ENCODE data around the gene NSMF.

The NSMF gene

DNA sequence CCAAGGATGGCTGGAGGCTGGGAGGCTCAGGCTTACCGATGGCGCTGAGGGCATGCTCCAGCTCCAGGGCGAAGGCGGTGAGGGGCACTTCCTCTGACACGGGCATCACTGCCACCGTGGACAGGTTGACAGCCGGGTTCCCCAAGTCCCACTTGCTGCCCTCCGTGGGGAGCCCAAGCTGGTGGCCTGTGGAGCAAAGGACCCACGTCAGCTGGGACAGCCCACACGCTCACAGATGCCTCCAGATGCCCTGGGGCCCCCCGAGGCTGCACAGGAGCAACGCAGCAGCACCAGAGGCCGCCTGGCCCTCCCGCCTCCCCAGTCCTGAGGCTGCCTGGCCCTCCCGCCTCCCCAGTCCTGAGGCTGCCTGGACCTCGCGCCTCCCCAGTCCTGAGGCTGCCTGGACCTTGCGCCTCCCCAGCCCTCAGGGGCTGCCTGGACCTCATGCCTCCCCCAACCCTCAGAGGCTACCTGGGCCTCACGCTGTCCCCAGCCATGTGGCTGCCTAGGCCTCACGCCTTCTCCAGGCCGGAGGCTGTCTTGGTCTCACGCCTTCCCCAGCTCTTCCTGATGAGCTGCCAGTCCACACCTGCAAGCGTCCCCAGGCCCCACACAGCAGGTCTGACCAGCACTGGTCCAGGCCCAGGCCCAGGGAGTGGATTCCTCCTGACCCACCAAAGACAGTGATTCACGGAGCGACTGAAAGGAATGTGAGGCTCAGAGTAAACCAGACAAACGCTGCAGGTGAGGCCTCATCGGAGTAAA lies 25.6 kb upstream of the NSMF start:
- DNase-seq, result no peak
- Histone ChIP-seq H3K36me3 (replicated peaks) (no peaks in the 10 kb centered on the region), H3K4me3 (ENCODE audit: low read depth, low read length) (no peak overlapping the region), H3K27me3 (replicated peaks) (no peaks in the 10 kb centered on the region), H3K27ac (no peak overlapping the region)
- in situ Hi-C loops (cut with HindIII; ENCODE audit: low pct_ligation_motif_present, low sequenced_read_pairs), result no loop called here
- TF ChIP-seq, protein P1, sequence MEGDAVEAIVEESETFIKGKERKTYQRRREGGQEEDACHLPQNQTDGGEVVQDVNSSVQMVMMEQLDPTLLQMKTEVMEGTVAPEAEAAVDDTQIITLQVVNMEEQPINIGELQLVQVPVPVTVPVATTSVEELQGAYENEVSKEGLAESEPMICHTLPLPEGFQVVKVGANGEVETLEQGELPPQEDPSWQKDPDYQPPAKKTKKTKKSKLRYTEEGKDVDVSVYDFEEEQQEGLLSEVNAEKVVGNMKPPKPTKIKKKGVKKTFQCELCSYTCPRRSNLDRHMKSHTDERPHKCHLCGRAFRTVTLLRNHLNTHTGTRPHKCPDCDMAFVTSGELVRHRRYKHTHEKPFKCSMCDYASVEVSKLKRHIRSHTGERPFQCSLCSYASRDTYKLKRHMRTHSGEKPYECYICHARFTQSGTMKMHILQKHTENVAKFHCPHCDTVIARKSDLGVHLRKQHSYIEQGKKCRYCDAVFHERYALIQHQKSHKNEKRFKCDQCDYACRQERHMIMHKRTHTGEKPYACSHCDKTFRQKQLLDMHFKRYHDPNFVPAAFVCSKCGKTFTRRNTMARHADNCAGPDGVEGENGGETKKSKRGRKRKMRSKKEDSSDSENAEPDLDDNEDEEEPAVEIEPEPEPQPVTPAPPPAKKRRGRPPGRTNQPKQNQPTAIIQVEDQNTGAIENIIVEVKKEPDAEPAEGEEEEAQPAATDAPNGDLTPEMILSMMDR (IDR thresholded peaks at IDR 0.05; ENCODE audit: low read depth, low read length, missing control alignments), result no peak

DNA sequence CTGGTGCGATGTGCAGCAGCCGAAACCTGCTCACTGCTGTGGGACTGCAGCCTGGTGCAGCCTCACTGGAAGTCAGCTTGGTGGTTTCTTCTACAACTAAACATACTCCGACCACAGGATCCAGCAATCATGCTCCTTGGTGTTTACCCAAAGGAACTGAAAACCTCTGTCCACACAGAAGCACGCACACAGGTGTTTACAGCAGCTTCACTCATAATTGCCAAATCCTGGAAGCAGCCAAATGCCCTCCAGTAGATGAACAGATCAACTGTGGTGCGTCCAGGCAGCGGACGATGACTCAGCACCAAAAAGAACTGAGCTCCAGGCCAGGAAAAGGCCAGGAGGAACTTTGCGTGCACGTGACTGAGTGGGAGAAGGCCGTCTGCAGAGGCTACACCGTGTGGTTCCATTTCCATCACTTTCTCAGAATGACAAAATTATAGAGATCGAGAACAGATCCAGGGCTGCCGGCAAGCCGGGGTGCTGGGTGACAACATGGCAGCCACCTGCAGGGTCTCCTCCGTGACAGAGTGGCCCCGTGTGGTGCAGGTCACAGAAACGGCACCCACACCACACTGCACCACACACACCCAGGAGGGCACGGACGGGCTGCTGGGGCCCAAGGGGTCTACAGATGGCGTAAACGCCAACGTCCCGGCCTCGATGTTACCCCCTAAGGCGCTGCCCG lies 23.1 kb upstream of the NSMF start:
- H3K27me3 ChIP-seq (replicated peaks), result no peaks in the 10 kb centered on the region
- in situ Hi-C loops (cut with HindIII; ENCODE audit: low pct_ligation_motif_present, low sequenced_read_pairs), result no loop called here
- TF ChIP-seq, protein P1 (IDR thresholded peaks at IDR 0.05; ENCODE audit: low read depth, low read length, missing control alignments), result no peak
- no peaks in the 10 kb centered on the region for H3K36me3 ChIP-seq (replicated peaks)
- no peak overlapping the region for H3K4me3 ChIP-seq (ENCODE audit: low read depth, low read length)
- DNase-seq, result peak; percentile 67
- H3K27ac ChIP-seq, result no peak overlapping the region

DNA sequence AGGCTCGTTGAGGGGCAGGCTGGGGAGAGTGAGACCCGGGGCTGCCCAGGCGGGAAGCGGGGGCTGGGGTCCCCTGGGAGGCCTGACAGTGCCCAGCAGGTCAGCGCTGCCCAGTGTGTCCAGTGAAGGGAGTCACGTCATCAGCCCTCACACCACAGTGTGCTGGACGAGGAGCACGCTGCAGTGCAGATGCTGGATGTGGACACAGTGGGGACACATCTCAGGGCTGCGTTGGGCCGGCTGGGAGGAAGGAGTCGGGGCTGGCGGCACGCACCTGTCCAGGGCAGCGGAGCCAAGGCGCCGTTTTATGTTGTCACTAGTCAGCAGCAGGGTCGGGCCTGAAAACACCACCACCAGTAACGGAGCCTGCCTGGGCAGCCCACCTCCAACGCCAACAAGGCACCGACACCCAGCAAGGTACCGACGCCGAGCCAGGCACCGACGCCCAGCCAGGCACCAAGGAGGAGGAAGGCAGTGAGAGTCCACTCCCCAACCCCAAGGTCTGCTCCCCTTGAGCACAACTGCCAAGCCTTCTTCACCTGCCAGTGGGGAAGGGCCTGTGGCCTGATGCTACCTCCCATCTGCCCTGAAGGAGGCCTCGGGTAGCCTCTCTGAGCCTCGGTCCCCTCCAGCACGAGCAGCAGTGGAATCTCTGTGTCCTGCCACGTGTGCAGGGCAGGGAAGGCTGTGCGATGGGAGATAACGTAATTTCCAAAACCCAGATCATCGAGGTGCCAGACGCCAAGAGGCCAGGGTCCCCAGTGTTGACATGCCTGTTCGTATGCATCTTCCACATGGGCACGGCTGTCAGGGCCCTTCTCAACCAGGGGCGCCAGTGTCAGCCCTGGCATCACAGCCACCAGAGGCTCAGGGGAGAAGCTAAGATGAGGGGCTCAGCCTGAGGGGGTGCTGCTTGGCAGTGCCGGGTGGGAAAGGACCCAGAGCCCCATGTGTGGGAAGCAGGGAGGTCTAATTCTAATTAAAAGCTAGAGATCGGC lies 21.9 kb upstream of the NSMF start:
- no peak overlapping the region for H3K4me3 ChIP-seq (ENCODE audit: low read depth, low read length)
- H3K36me3 ChIP-seq (replicated peaks), result no peaks in the 10 kb centered on the region
- TF ChIP-seq, protein P1 (IDR thresholded peaks at IDR 0.05; ENCODE audit: low read depth, low read length, missing control alignments), result no peak
- in situ Hi-C loops (cut with HindIII; ENCODE audit: low pct_ligation_motif_present, low sequenced_read_pairs), result no loop called here
- no peak for DNase-seq
- no peak overlapping the region for H3K27ac ChIP-seq
- no peaks in the 10 kb centered on the region for H3K27me3 ChIP-seq (replicated peaks)

DNA sequence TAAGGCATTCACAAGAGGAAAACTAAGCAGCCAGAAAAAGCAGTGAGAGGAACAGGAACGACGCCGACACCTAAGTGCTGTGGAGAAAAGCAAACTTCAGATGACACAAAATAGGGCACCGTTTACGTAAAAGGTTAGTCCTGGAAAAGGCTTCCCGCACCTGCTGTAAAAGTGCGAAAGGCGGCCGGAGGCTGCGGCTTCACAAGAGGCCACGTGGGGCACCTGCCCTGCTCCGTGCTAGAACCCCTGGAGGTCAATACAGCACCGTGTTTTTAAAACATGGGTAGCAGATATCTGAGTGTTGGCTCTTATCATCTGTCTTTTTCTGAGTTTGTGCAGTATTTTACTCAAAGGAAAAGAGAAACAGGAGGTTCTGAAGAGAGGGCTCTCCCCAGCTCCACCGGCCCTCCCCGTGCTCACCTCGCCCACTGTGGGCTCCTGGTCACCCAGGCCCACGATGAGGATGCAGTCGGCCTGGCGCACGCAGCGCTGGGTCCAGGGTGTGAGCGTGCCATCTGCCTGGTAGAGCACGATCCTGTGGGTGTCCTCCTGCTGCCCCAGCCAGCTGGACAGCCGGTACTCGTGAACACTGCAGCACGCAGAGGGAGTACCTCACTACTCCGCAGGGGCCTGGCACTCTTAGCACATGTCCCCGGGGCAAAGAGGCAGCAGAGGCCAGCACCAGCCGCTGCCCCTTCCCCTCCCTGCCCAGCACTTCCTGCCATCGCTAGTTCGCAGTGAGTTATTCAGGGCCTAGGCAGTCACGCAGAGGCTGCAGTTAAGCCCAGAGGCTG lies 21.0 kb upstream of the NSMF start:
- Histone ChIP-seq H3K36me3 (replicated peaks) (no peaks in the 10 kb centered on the region), H3K27me3 (replicated peaks) (no peaks in the 10 kb centered on the region), H3K4me3 (ENCODE audit: low read depth, low read length) (no peak overlapping the region), H3K27ac (no peak overlapping the region)
- in situ Hi-C loops (cut with HindIII; ENCODE audit: low pct_ligation_motif_present, low sequenced_read_pairs), result no loop called here
- TF ChIP-seq, protein P1 (IDR thresholded peaks at IDR 0.05; ENCODE audit: low read depth, low read length, missing control alignments), result no peak
- DNase-seq, result no peak
